ENCODE measurements around the gene PAPPA2. TPM values are rescaled to one million over a fixed set of nuclear protein-coding genes. Genes with fewer than 3 reads are reported as not detected.

PAPPA2 gene
- total and polyA plus RNA-seq, 2 of the 4 experiments (the other 2 are of a cell fraction), result 0.10 to 0.18 TPM

- Histone ChIP-seq H3K18ac (ENCODE audit: low read depth, low read length) (no peak overlapping the region), H4K20me1 (ENCODE audit: insufficient read depth, low read length) (no peaks in the 10 kb centered on the region), H3K27me3 (ENCODE audit: control insufficient read depth, insufficient read depth, low read length) (no peaks in the 10 kb centered on the region), H4K8ac (ENCODE audit: low read depth in 2 of 2, low read length in 2 of 2) (no peak overlapping the region), H2AK9ac (replicated peaks; ENCODE audit: low read depth, low read length, poor library complexity) (no peak overlapping the region), H3K27ac (ENCODE audit: insufficient read depth, low read length) (no peak overlapping the region), H2AK5ac (ENCODE audit: low read depth, low read length) (no peak overlapping the region), H3K79me1 (ENCODE audit: low read depth in 1 of 2, low read length in 2 of 2) (no peaks in the 10 kb centered on the region), H2BK5ac (ENCODE audit: low read depth, low read length, poor library complexity, severe bottlenecking) (no peak overlapping the region), H2BK20ac (ENCODE audit: low read depth, low read length) (no peak overlapping the region), H3K4ac (ENCODE audit: low read depth, low read length) (no peak overlapping the region), H3K9me1 (ENCODE audit: insufficient read depth, low read length) (no peaks in the 10 kb centered on the region), H3K23ac (ENCODE audit: low read depth, low read length) (no peak overlapping the region), H3K56ac (ENCODE audit: extremely low read depth, insufficient read depth, low read length) (no peak overlapping the region), H4K91ac (ENCODE audit: insufficient read depth, low read depth, low read length) (no peak overlapping the region), H3K14ac (replicated peaks; ENCODE audit: low read depth, low read length) (no peak overlapping the region), H3K4me2 (ENCODE audit: low read depth, low read length) (no peak overlapping the region), H4K5ac (ENCODE audit: low read depth, low read length) (no peak overlapping the region), H2BK120ac (ENCODE audit: low read depth, low read length) (no peak overlapping the region), H3K9ac (ENCODE audit: low read depth, low read length) (no peak overlapping the region), H3K4me1 (ENCODE audit: control insufficient read depth, insufficient read depth, low read length) (no peaks in the 10 kb centered on the region), H3K9me3 (ENCODE audit: control insufficient read depth, insufficient read depth, low read length) (no peaks in the 10 kb centered on the region), H2BK15ac (ENCODE audit: low read depth, low read length) (no peak overlapping the region), H3K36me3 (ENCODE audit: control insufficient read depth, insufficient read depth, low read length) (no peaks in the 10 kb centered on the region), H3K4me3 (ENCODE audit: insufficient read depth, low read depth, low read length) (no peak overlapping the region), H2AFZ (replicated peaks; ENCODE audit: low read length, poor library complexity) (no peak overlapping the region)
- WGBS, 2 experiments (ENCODE audit: extremely low coverage in 2 of 2, insufficient read length in 1 of 2), result 25% methylated on average over 2 of the region's 4 CpGs; no CpG with 5 or more reads in 1 of the 2 experiments
- CTCF ChIA-PET, result interaction anchor here (1.0 kb wide), 2 partner anchors 10 to 11 kb away, joined by 3 to 4 read pairs; no protein-coding TSS in a partner anchor
- no peak for ATAC-seq (ENCODE audit: low read depth)
- intact Hi-C loops (cut with micrococcal nuclease) (loop anchor here (1.0 kb wide), 1 partner anchor 284 kb away; no protein-coding TSS in a partner anchor), dilution Hi-C loops (cut with HindIII; ENCODE audit: low sequenced_read_pairs, unreplicated experiment) (no loop called here), in situ Hi-C loops (cut with MboI; ENCODE audit: low sequenced_read_pairs) (loop anchor here (5.0 kb wide), 1 partner anchor 323 kb away; no protein-coding TSS in a partner anchor)
- BruUV-seq (replicated peaks), result no TSS peak
- POLR2A ChIA-PET (ENCODE audit: unreplicated experiment), result no interaction called here
- TF ChIP-seq MXI1 (IDR thresholded peaks at IDR 0.05; ENCODE audit: borderline replicate concordance, low read depth, low read length) (no peak), BHLHE40 (IDR thresholded peaks at IDR 0.05; ENCODE audit: low read depth, low read length) (no peak)
- DNase-seq, result no peak
These were observed 96.5 kb downstream of the PAPPA2 start for GRCh38 chr1:176559474-176559873.
